PC-3 (cell line): ENCODE data around the gene CCDC74B. TPM values are rescaled to one million over a fixed set of nuclear protein-coding genes. Genes with fewer than 3 reads are reported as not detected.
"Not testable (repeated sequence)": the region's sequence is repeated elsewhere in the genome, so short reads cannot be mapped to it uniquely, and the experiment has no call there.

Experiments used
- ATAC-seq: fragments of 200-7000 bp; cut with Tn5 transposase; 2 replicates; pipeline ENCODE4 v1.9.1; 2020; ENCODE audit warnings: mild to moderate bottlenecking, moderate library complexity
- BruUV-seq: library from RNA; stranded (reverse); fragments of 400-500 nt; replicated peaks from 2 replicates; lab custom pipeline; 2021; lab: Mats Ljungman, UMichigan
- CTCF ChIA-PET: fragments of 300-600 bp; sonication (Branson Sonifier 250); formaldehyde crosslinking; loops from one replicate; lab custom pipeline; 2022; ENCODE audit warnings: antibody characterized with exemption; lab: Charles Lee
- POLR2A ChIA-PET: fragments of 300-600 bp; sonication (Branson Sonifier 250); formaldehyde crosslinking; loops from one replicate; lab custom pipeline; 2022; ENCODE audit warnings: antibody characterized with exemption; ENCODE audit not compliant: unreplicated experiment; lab: Charles Lee
- DNase-seq: peaks from one replicate; pipeline ENCODE4 v3.0.0-alpha.2; 2015
- H2AFZ ChIP-seq: fragments of 300-600 bp; sonication (generic); 2 replicates; pipeline ENCODE4 v1.6.0; 2016; ENCODE audit warnings: antibody characterized with exemption, low read length
- H3F3A ChIP-seq: fragments of 300-600 bp; sonication (generic); one replicate; pipeline ENCODE4 v1.6.0; 2017; ENCODE audit warnings: antibody characterized with exemption, low read length, control low read depth, mild to moderate bottlenecking; ENCODE audit not compliant: unreplicated experiment
- H3K27ac ChIP-seq: fragments of 300-600 bp; sonication (generic); 2 replicates; pipeline ENCODE4 v1.5.1; 2016; ENCODE audit warnings: mild to moderate bottlenecking, low read length
- H3K27me3 ChIP-seq: fragments of 300-600 bp; sonication (generic); 2 replicates; pipeline ENCODE4 v1.6.1; 2016; ENCODE audit warnings: low read length, mixed read lengths
- H3K36me3 ChIP-seq: fragments of 300-600 bp; sonication (generic); 2 replicates; pipeline ENCODE4 v1.6.1; 2016; ENCODE audit warnings: low read depth, mixed run types, low read length, mixed read lengths
- H3K4me1 ChIP-seq: fragments of 300-600 bp; sonication (generic); 2 replicates; pipeline ENCODE4 v1.5.1; 2016; ENCODE audit warnings: low read length; ENCODE audit not compliant: insufficient read depth
- H3K4me2 ChIP-seq: fragments of 300-600 bp; sonication (generic); 2 replicates; pipeline ENCODE4 v1.6.0; 2016; ENCODE audit warnings: low read length
- H3K4me3 ChIP-seq: fragments of 300-600 bp; sonication (generic); 2 replicates; pipeline ENCODE4 v1.5.1; 2016; ENCODE audit warnings: mild to moderate bottlenecking, low read length, mixed read lengths
- H3K79me2 ChIP-seq: fragments of 300-600 bp; sonication (generic); 2 replicates; pipeline ENCODE4 v1.6.1; 2017; ENCODE audit warnings: low read length, mixed read lengths
- H3K9ac ChIP-seq: fragments of 300-600 bp; sonication (generic); 2 replicates; pipeline ENCODE4 v1.6.0; 2016; ENCODE audit warnings: mild to moderate bottlenecking, low read length
- H3K9me2 ChIP-seq: fragments of 300-600 bp; sonication (generic); replicated peaks from 2 replicates; pipeline ENCODE4 v1.6.1; 2016; ENCODE audit warnings: mixed run types, low read length, mixed read lengths
- H3K9me3 ChIP-seq: fragments of 300-600 bp; sonication (generic); 2 replicates; pipeline ENCODE4 v1.6.1; 2016; ENCODE audit warnings: low read length, mixed read lengths
- H4K20me1 ChIP-seq: fragments of 300-600 bp; sonication (generic); 2 replicates; pipeline ENCODE4 v1.6.1; 2016; ENCODE audit warnings: low read length, mixed read lengths
- CTCF ChIP-seq: fragments of 300-600 bp; sonication (generic); conservative IDR thresholded peaks from 2 replicates; pipeline ENCODE4 v1.5.1; 2017; ENCODE audit warnings: antibody characterized with exemption, low read depth, mild to moderate bottlenecking, low read length
- EZH2phosphoT487 ChIP-seq: fragments of 300-600 bp; sonication (generic); IDR thresholded peaks from 2 replicates; pipeline ENCODE4 v1.6.1; 2018; ENCODE audit warnings: mild to moderate bottlenecking, antibody characterized with exemption, low read length, borderline replicate concordance
- intact Hi-C: fragments of 100-400 bp; cut with micrococcal nuclease; formaldehyde crosslinking; loops from 2 replicates; pipeline ENCODE4 v1.9.0; 2023
- total RNA-seq: library from RNA; depleted of rRNA; stranded (reverse); fragments of >200 nt; gene quantifications from 2 replicates; pipeline ENCODE4 v1.2.3, GENCODE V29; 2014

CCDC74B gene
- total RNA-seq, 1 experiment from 2014 or later, result 8.6 TPM

GRCh38 chr2:130150181-130151144 lies 5.6 kb upstream of the CCDC74B start:
- Histone ChIP-seq H3K4me3 (no peak overlapping the region), H2AFZ (no peak overlapping the region), H3K4me2 (no peak overlapping the region), H3K9ac (no peak overlapping the region), H3K79me2 (no peaks in the 10 kb centered on the region), H3K27me3 (no peaks in the 10 kb centered on the region), H4K20me1 (no peaks in the 10 kb centered on the region), H3K9me2 (no peaks in the 10 kb centered on the region), H3K36me3 (no peaks in the 10 kb centered on the region), H3F3A (no peaks in the 10 kb centered on the region), H3K27ac (no peak overlapping the region), H3K4me1 (no peaks in the 10 kb centered on the region), H3K9me3 (no peaks in the 10 kb centered on the region)
- POLR2A ChIA-PET, result no interaction called here
- intact Hi-C loops, result no loop called here
- CTCF ChIA-PET, result interaction anchor here (0.6 kb wide), 1 partner anchor 216 kb away, joined by 6 read pairs; no protein-coding TSS in a partner anchor
- TF ChIP-seq EZH2phosphoT487, result no peak
- no peak for TF ChIP-seq CTCF
- BruUV-seq, result no TSS peak
- ATAC-seq, result no peak
- DNase-seq, result no peak

- intact Hi-C loops, H3F3A ChIP-seq, CTCF ChIA-PET: not testable (repeated sequence)
Observed at GRCh38 chr2:130148515-130148914, 3.6 kb upstream of the CCDC74B start.

GRCh38 chr2:130143266-130144039 lies 1.5 kb downstream of the CCDC74B start:
- H3K9me2 ChIP-seq, BruUV-seq, H3K4me3 ChIP-seq, ATAC-seq, DNase-seq, POLR2A ChIA-PET, H3K27me3 ChIP-seq, H2AFZ ChIP-seq, intact Hi-C loops, H4K20me1 ChIP-seq, H3K27ac ChIP-seq, H3K9ac ChIP-seq, H3K79me2 ChIP-seq, CTCF ChIA-PET, H3F3A ChIP-seq, H3K4me1 ChIP-seq, H3K9me3 ChIP-seq, H3K4me2 ChIP-seq, H3K36me3 ChIP-seq: not testable (repeated sequence)

More at GRCh38 chr2:130148515-130148914, 3.6 kb upstream of the CCDC74B start:
- H3K79me2 ChIP-seq, H3K27ac ChIP-seq, H2AFZ ChIP-seq, H3K9ac ChIP-seq, BruUV-seq, POLR2A ChIA-PET, H4K20me1 ChIP-seq, H3K36me3 ChIP-seq, ATAC-seq, H3K9me3 ChIP-seq, H3K27me3 ChIP-seq, DNase-seq, H3K4me3 ChIP-seq, H3K4me2 ChIP-seq, H3K4me1 ChIP-seq, H3K9me2 ChIP-seq: not testable (repeated sequence)

- intact Hi-C loops, POLR2A ChIA-PET, ATAC-seq, BruUV-seq, H3F3A ChIP-seq, H3K9ac ChIP-seq, H4K20me1 ChIP-seq, H2AFZ ChIP-seq, H3K36me3 ChIP-seq, CTCF ChIA-PET, H3K4me2 ChIP-seq, H3K9me2 ChIP-seq, H3K4me3 ChIP-seq, DNase-seq, H3K27ac ChIP-seq, H3K4me1 ChIP-seq, H3K27me3 ChIP-seq, H3K9me3 ChIP-seq, H3K79me2 ChIP-seq: not testable (repeated sequence)
Observed at GRCh38 chr2:130142396-130143265, 2.3 kb downstream of the CCDC74B start.

GRCh38 chr2:130141645-130142370 lies 3.1 kb downstream of the CCDC74B start:
- H3K36me3 ChIP-seq, CTCF ChIA-PET, H3K4me1 ChIP-seq, H3K27me3 ChIP-seq, DNase-seq, H3K4me3 ChIP-seq, H3K79me2 ChIP-seq, H3K4me2 ChIP-seq, intact Hi-C loops, H3F3A ChIP-seq, POLR2A ChIA-PET, H3K9me3 ChIP-seq, BruUV-seq, H3K27ac ChIP-seq, H2AFZ ChIP-seq, H3K9ac ChIP-seq, H4K20me1 ChIP-seq, H3K9me2 ChIP-seq, ATAC-seq: not testable (repeated sequence)
